A549 (cell line): ENCODE measurements around the gene GPR6. TPM values are rescaled to one million over a fixed set of nuclear protein-coding genes. Genes with fewer than 3 reads are reported as not detected.

Experiments used
- ATAC-seq, 2 experiments: fragments of 200-7000 bp in 1 of 2; fragments of >200 bp in 1 of 2; cut with Nextera tagmentation in 1 of 2; cut with Tn5 transposase in 1 of 2; 3 replicates each; pipeline versions ENCODE4 v1.8.0 to v1.9.1; 2018 to 2020; ENCODE audit warnings: mild to moderate bottlenecking in 1 of 2, moderate library complexity in 1 of 2
- CTCF ChIA-PET: fragments of 300-600 bp; sonication (Branson Sonifier 250); formaldehyde crosslinking; extraction: SDS; loops from one replicate; lab custom pipeline; 2021; ENCODE audit warnings: antibody characterized with exemption, inconsistent platforms; lab: Yijun Ruan, JAX
- POLR2A ChIA-PET: fragments of 350-600 bp; formaldehyde crosslinking; extraction: SDS; loops from one replicate; lab custom pipeline; 2021; ENCODE audit warnings: antibody characterized with exemption, inconsistent platforms; lab: Yijun Ruan, JAX
- DNase-seq, 2 experiments: peaks; one replicate each; pipeline versions ENCODE4 v3.0.0 to v3.0.0-alpha.2; 2011 to 2016; ENCODE audit warnings: low read depth in 1 of 2, low spot score in 1 of 2
- FAIRE-seq: peaks from 2 replicates; lab custom pipeline; 2011; peaks lifted over from hg19 to GRCh38; lab: Jason Lieb, UNC
- H3K27ac ChIP-seq, 2 experiments: fragments of >200 bp; sonication (Bioruptor Twin); formaldehyde crosslinking; 3 replicates each; pipeline ENCODE4 v1.5.1; 2016 to 2017
- H3K4me1 ChIP-seq: fragments of >200 bp; sonication (Bioruptor Twin); formaldehyde crosslinking; 3 replicates; pipeline ENCODE4 v1.6.1; 2016
- H3K4me2 ChIP-seq: fragments of >200 bp; sonication (Bioruptor Twin); formaldehyde crosslinking; 3 replicates; pipeline ENCODE4 v1.6.1; 2016
- H3K4me3 ChIP-seq: fragments of >200 bp; sonication (Bioruptor Twin); formaldehyde crosslinking; 3 replicates; pipeline ENCODE4 v1.5.1; 2016
- H3K9me3 ChIP-seq: fragments of >200 bp; sonication (Bioruptor Twin); formaldehyde crosslinking; 3 replicates; pipeline ENCODE4 v1.6.1; 2016
- BHLHE40 ChIP-seq: IDR thresholded peaks from 2 replicates; pipeline ENCODE4 v1.6.1; 2012; ENCODE audit warnings: low read depth, low read length, inconsistent platforms
- CBX8 ChIP-seq: fragments of 200-600 bp; sonication (generic); IDR thresholded peaks from 2 replicates; pipeline ENCODE4 v1.6.1; 2016
- EHMT2 ChIP-seq: fragments of 200-600 bp; sonication (generic); IDR thresholded peaks from 2 replicates; pipeline ENCODE4 v1.6.1; 2016; ENCODE audit warnings: antibody characterized with exemption, low read depth, mild to moderate bottlenecking, moderate library complexity
- ELK1 ChIP-seq: fragments of 150-350 bp; IDR thresholded peaks from 2 replicates; pipeline ENCODE4 v1.6.1; 2014; ENCODE audit warnings: low read depth, mild to moderate bottlenecking, low read length
- HEYL ChIP-seq: fragments of 250-450 bp; sonication (Bioruptor Pico); IDR thresholded peaks from 2 replicates; pipeline ENCODE4 v1.8.0; 2021; ENCODE audit warnings: mild to moderate bottlenecking, moderate library complexity
- HOXB5 ChIP-seq: fragments of 250-450 bp; sonication (Bioruptor Pico); IDR thresholded peaks from 2 replicates; pipeline ENCODE4 v1.5.0; 2020; ENCODE audit warnings: mild to moderate bottlenecking, moderate library complexity
- KDM1A ChIP-seq: fragments of 200-600 bp; sonication (generic); IDR thresholded peaks from 2 replicates; pipeline ENCODE4 v1.6.1; 2016; ENCODE audit warnings: low read depth, mild to moderate bottlenecking
- MAFK ChIP-seq: fragments of 450-650 bp; IDR thresholded peaks from 2 replicates; pipeline ENCODE4 v1.6.1; 2014; ENCODE audit not compliant: partially characterized antibody
- MYC ChIP-seq: IDR thresholded peaks from 2 replicates; pipeline ENCODE4 v1.6.1; 2012; ENCODE audit warnings: mild to moderate bottlenecking, inconsistent platforms, low read length, improper control_type of control experiment, borderline replicate concordance
- POLR2A ChIP-seq: IDR thresholded peaks from 2 replicates; pipeline ENCODE4 v1.6.1; 2012; ENCODE audit warnings: mild to moderate bottlenecking, low read length
- RCOR1 ChIP-seq: fragments of 150-350 bp; IDR thresholded peaks from 2 replicates; pipeline ENCODE4 v1.6.1; 2014; ENCODE audit warnings: antibody characterized with exemption, low read length, low read depth
- RFX5 ChIP-seq: fragments of 450-650 bp; IDR thresholded peaks from 2 replicates; pipeline ENCODE4 v1.7.1; 2014; ENCODE audit warnings: antibody characterized with exemption, mild to moderate bottlenecking, moderate library complexity
- RNF2 ChIP-seq: fragments of 200-600 bp; sonication (generic); IDR thresholded peaks from 2 replicates; pipeline ENCODE4 v1.6.1; 2016; ENCODE audit warnings: low read depth, mild to moderate bottlenecking, antibody characterized with exemption, moderate library complexity, borderline replicate concordance
- SREBF2 ChIP-seq: fragments of 450-650 bp; IDR thresholded peaks from 2 replicates; pipeline ENCODE4 v1.6.1; 2014; ENCODE audit warnings: mild to moderate bottlenecking, moderate library complexity
- TP53 ChIP-seq: fragments of 250-450 bp; sonication (Bioruptor Pico); IDR thresholded peaks from 2 replicates; pipeline ENCODE4 v1.5.0; 2021; ENCODE audit warnings: mild to moderate bottlenecking, moderate library complexity
- ZFP36 ChIP-seq: fragments of 450-650 bp; IDR thresholded peaks from 2 replicates; pipeline ENCODE4 v1.6.1; 2014; ENCODE audit warnings: borderline replicate concordance; ENCODE audit not compliant: partially characterized antibody
- WGBS: methylation state at CpG from one replicate; pipeline ENCODE4 v1.1.6; 2017; ENCODE audit errors: missing lambda C conversion rate; 5-methylcytosine and 5-hydroxymethylcytosine counted together
- polyA plus RNA-seq, 4 experiments: library from polyadenylated mRNA; depleted of rRNA in 3 of 4; stranded (reverse); fragments of >200 nt; fragmentation: RNase III in 1 of 4; extraction: RNeasy Plus Mini Kit Qiagen cat#74134 plus additional on column Dnase treatment in 1 of 4; gene quantifications; 2 replicates in 3 of 4; 3 replicates in 1 of 4; pipeline ENCODE4 v1.2.3, GENCODE V29; 2011 to 2017
- TF ChIP-seq, protein P1 (sequence below): fragments of >200 bp; sonication (Bioruptor Twin); formaldehyde crosslinking; IDR thresholded peaks from 3 replicates; pipeline ENCODE4 v1.5.1; 2016
- TF ChIP-seq, protein P2 (sequence below): fragments of 200-600 bp; sonication (generic); IDR thresholded peaks from 2 replicates; pipeline ENCODE4 v1.6.1; 2016; ENCODE audit warnings: antibody characterized with exemption, mild to moderate bottlenecking, moderate library complexity
- TF ChIP-seq, protein P3 (sequence below): fragments of 450-650 bp; IDR thresholded peaks from 2 replicates; pipeline ENCODE4 v1.6.1; 2014; ENCODE audit warnings: antibody characterized with exemption

The GPR6 gene
- polyA plus RNA-seq, 2 of the 4 experiments (the other 2 are of a cell fraction), result not detected

GRCh38 chr6:109984410-109984809 lies 6.3 kb downstream of the GPR6 start:
- DNase-seq, result no peak
- POLR2A ChIA-PET, result no interaction called here
- TF ChIP-seq, protein P1, sequence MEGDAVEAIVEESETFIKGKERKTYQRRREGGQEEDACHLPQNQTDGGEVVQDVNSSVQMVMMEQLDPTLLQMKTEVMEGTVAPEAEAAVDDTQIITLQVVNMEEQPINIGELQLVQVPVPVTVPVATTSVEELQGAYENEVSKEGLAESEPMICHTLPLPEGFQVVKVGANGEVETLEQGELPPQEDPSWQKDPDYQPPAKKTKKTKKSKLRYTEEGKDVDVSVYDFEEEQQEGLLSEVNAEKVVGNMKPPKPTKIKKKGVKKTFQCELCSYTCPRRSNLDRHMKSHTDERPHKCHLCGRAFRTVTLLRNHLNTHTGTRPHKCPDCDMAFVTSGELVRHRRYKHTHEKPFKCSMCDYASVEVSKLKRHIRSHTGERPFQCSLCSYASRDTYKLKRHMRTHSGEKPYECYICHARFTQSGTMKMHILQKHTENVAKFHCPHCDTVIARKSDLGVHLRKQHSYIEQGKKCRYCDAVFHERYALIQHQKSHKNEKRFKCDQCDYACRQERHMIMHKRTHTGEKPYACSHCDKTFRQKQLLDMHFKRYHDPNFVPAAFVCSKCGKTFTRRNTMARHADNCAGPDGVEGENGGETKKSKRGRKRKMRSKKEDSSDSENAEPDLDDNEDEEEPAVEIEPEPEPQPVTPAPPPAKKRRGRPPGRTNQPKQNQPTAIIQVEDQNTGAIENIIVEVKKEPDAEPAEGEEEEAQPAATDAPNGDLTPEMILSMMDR, result no peak
- TF ChIP-seq SREBF2, result no peak
- no peak for TF ChIP-seq POLR2A
- TF ChIP-seq BHLHE40, result no peak
- no peak for TF ChIP-seq CBX8
- TF ChIP-seq HEYL (CRISPR knock-in tag), result no peak
- TF ChIP-seq RCOR1, result no peak
- TF ChIP-seq HOXB5 (CRISPR knock-in tag), result no peak
- TF ChIP-seq TP53 (CRISPR knock-in tag), result no peak
- TF ChIP-seq, protein P2, sequence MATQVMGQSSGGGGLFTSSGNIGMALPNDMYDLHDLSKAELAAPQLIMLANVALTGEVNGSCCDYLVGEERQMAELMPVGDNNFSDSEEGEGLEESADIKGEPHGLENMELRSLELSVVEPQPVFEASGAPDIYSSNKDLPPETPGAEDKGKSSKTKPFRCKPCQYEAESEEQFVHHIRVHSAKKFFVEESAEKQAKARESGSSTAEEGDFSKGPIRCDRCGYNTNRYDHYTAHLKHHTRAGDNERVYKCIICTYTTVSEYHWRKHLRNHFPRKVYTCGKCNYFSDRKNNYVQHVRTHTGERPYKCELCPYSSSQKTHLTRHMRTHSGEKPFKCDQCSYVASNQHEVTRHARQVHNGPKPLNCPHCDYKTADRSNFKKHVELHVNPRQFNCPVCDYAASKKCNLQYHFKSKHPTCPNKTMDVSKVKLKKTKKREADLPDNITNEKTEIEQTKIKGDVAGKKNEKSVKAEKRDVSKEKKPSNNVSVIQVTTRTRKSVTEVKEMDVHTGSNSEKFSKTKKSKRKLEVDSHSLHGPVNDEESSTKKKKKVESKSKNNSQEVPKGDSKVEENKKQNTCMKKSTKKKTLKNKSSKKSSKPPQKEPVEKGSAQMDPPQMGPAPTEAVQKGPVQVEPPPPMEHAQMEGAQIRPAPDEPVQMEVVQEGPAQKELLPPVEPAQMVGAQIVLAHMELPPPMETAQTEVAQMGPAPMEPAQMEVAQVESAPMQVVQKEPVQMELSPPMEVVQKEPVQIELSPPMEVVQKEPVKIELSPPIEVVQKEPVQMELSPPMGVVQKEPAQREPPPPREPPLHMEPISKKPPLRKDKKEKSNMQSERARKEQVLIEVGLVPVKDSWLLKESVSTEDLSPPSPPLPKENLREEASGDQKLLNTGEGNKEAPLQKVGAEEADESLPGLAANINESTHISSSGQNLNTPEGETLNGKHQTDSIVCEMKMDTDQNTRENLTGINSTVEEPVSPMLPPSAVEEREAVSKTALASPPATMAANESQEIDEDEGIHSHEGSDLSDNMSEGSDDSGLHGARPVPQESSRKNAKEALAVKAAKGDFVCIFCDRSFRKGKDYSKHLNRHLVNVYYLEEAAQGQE, result no peak
- no peak for TF ChIP-seq EHMT2
- TF ChIP-seq, protein P3, sequence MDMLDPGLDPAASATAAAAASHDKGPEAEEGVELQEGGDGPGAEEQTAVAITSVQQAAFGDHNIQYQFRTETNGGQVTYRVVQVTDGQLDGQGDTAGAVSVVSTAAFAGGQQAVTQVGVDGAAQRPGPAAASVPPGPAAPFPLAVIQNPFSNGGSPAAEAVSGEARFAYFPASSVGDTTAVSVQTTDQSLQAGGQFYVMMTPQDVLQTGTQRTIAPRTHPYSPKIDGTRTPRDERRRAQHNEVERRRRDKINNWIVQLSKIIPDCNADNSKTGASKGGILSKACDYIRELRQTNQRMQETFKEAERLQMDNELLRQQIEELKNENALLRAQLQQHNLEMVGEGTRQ, result no peak
- no peak for TF ChIP-seq ZFP36
- no peak for TF ChIP-seq MAFK
- no peak for TF ChIP-seq KDM1A
- no peak for TF ChIP-seq RNF2
- TF ChIP-seq MYC, result no peak
- TF ChIP-seq, all 56 proteins: peak for 0
- no peak overlapping the region for H3K4me3 ChIP-seq
- no peak for FAIRE-seq
- H3K4me2 ChIP-seq, result no peak overlapping the region
- H3K27ac ChIP-seq, result no peak overlapping the region
- H3K4me1 ChIP-seq, result no peaks in the 10 kb centered on the region
- ATAC-seq, result no peak
- 83% methylated on average over 2 of the region's 2 CpGs for WGBS
- CTCF ChIA-PET, result no interaction called here
- H3K9me3 ChIP-seq, result no peaks in the 10 kb centered on the region

GRCh38 chr6:109987196-109987595 lies 9.1 kb downstream of the GPR6 start:
- no peaks in the 10 kb centered on the region for H3K4me1 ChIP-seq
- DNase-seq (no peak), FAIRE-seq (no peak), ATAC-seq (no peak)
- no peak overlapping the region for H3K27ac ChIP-seq
- 0% methylated on average over 1 of the region's 1 CpG for WGBS
- CTCF ChIA-PET, result interaction anchor here (0.7 to 1.1 kb wide), 2 partner anchors 9 to 11 kb away, joined by 3 to 4 read pairs; partner anchors contain the start of gene GPR6
- no peaks in the 10 kb centered on the region for H3K9me3 ChIP-seq
- no peak for TF ChIP-seq ELK1
- TF ChIP-seq RFX5, result no peak
- TF ChIP-seq HOXB5 (CRISPR knock-in tag), result no peak
- H3K4me3 ChIP-seq, result no peak overlapping the region
- no peak overlapping the region for H3K4me2 ChIP-seq
- POLR2A ChIA-PET, result no interaction called here
